GM19240 (cell line): ENCODE measurements around the gene RBP3.
"Not testable (repeated sequence)": the region's sequence is repeated elsewhere in the genome, so short reads cannot be mapped to it uniquely, and the experiment has no call there.

ENCODE experiments used
- DNase-seq: peaks from one replicate; pipeline ENCODE4 v3.0.0; 2011; ENCODE audit warnings: low spot score; ENCODE audit not compliant: insufficient read length

The RBP3 gene

GRCh38 chr10:47371629-47372485, 23.7 kb downstream of the RBP3 start:
- no peak for DNase-seq

- DNase-seq: no peak
Observed at GRCh38 chr10:47372726-47373125, 24.6 kb downstream of the RBP3 start.

- no peak for DNase-seq
Observed at GRCh38 chr10:47374611-47375536, 26.7 kb downstream of the RBP3 start.

- no peak for DNase-seq
Observed at GRCh38 chr10:47376522-47377220, 28.5 kb downstream of the RBP3 start.

- no peak for DNase-seq
Observed at GRCh38 chr10:47378183-47378510, 30.0 kb downstream of the RBP3 start.

- DNase-seq: no peak
Observed at GRCh38 chr10:47378606-47379444, 30.7 kb downstream of the RBP3 start.

- no peak for DNase-seq
Observed at GRCh38 chr10:47379445-47379785, 31.3 kb downstream of the RBP3 start.

GRCh38 chr10:47379901-47380300, 31.7 kb downstream of the RBP3 start:
- no peak for DNase-seq

GRCh38 chr10:47380341-47381102, 32.4 kb downstream of the RBP3 start:
- DNase-seq: no peak

GRCh38 chr10:47381103-47381395, 32.9 kb downstream of the RBP3 start:
- no peak for DNase-seq

- no peak for DNase-seq
Observed at GRCh38 chr10:47381427-47382379, 33.5 kb downstream of the RBP3 start.

GRCh38 chr10:47383261-47384147, 35.3 kb downstream of the RBP3 start:
- DNase-seq: no peak

GRCh38 chr10:47384148-47384921, 36.2 kb downstream of the RBP3 start, which contains the start of gene ZNF488:
TSS of gene ZNF488 (minus strand) at chr10:47384293. CDS start at chr10:47368829, 15,464 bp downstream.
- DNase-seq: peak; percentile 86

GRCh38 chr10:47386104-47386503, 37.9 kb downstream of the RBP3 start:
- not testable (repeated sequence) for DNase-seq

- no peak for DNase-seq
Observed at GRCh38 chr10:47388879-47389278, 40.7 kb downstream of the RBP3 start.

GRCh38 chr10:47389619-47390018, 41.5 kb downstream of the RBP3 start:
- DNase-seq: no peak

- no peak for DNase-seq
Observed at GRCh38 chr10:47396311-47396717, 48.2 kb downstream of the RBP3 start.
